Activated naive CD8-positive, alpha-beta T cell treated with anti-CD3 and anti-CD28 coated beads for 36 hours (primary cell): ENCODE results near the gene PTPRM. TPM values are rescaled to one million over a fixed set of nuclear protein-coding genes. Genes with fewer than 3 reads are reported as not detected.

Experiments
- DNase-seq: peaks from one replicate; pipeline ENCODE4 v3.0.0; 2021
- H3K27ac Mint-ChIP-seq: one replicate; pipeline ENCODE4 v1.8.0; 2022; ENCODE audit warnings: mild to moderate bottlenecking, moderate library complexity, mixed read lengths
- H3K27me3 Mint-ChIP-seq: one replicate; pipeline ENCODE4 v1.8.0; 2022; ENCODE audit warnings: mild to moderate bottlenecking, mixed read lengths
- H3K36me3 Mint-ChIP-seq: one replicate; pipeline ENCODE4 v1.8.0; 2021; ENCODE audit warnings: mild to moderate bottlenecking, mixed read lengths
- H3K4me1 Mint-ChIP-seq: one replicate; pipeline ENCODE4 v1.8.0; 2021; ENCODE audit warnings: mixed read lengths
- H3K4me3 Mint-ChIP-seq: one replicate; pipeline ENCODE4 v1.8.0; 2022; ENCODE audit warnings: mild to moderate bottlenecking, moderate library complexity, mixed read lengths
- H3K9me3 Mint-ChIP-seq: one replicate; pipeline ENCODE4 v1.8.0; 2022; ENCODE audit warnings: mixed read lengths
- total RNA-seq, 2 experiments: library from RNA; stranded (reverse); gene quantifications; one replicate each; pipeline ENCODE4 v1.2.3, GENCODE V29; 2021

The PTPRM gene
- total RNA-seq, 2 experiments from 2014 or later, result 0.22 to 0.52 TPM

GRCh38 chr18:8215741-8216140 is 648.6 kb downstream of the PTPRM start:
- DNase-seq, result no peak
- H3K36me3 Mint-ChIP-seq, result no peaks in the 10 kb centered on the region
- H3K27ac Mint-ChIP-seq, result no peak overlapping the region
- no peaks in the 10 kb centered on the region for H3K4me1 Mint-ChIP-seq
- H3K27me3 Mint-ChIP-seq, result peaks cover 3% of the 10 kb centered on the region
- H3K4me3 Mint-ChIP-seq, result no peak overlapping the region
- H3K9me3 Mint-ChIP-seq, result no peaks in the 10 kb centered on the region

GRCh38 chr18:8217051-8217564 is 650.0 kb downstream of the PTPRM start:
- no peak for DNase-seq
- Mint-ChIP-seq H3K4me3 (no peak overlapping the region), H3K36me3 (no peaks in the 10 kb centered on the region), H3K9me3 (no peaks in the 10 kb centered on the region), H3K27ac (no peak overlapping the region), H3K4me1 (no peaks in the 10 kb centered on the region), H3K27me3 (peaks cover 3% of the 10 kb centered on the region)

- H3K4me3 Mint-ChIP-seq, result no peak overlapping the region
- no peak for DNase-seq
- no peak overlapping the region for H3K27ac Mint-ChIP-seq
- peaks cover 3% of the 10 kb centered on the region for H3K27me3 Mint-ChIP-seq
- H3K4me1 Mint-ChIP-seq, result no peaks in the 10 kb centered on the region
- no peaks in the 10 kb centered on the region for H3K36me3 Mint-ChIP-seq
- H3K9me3 Mint-ChIP-seq, result no peaks in the 10 kb centered on the region
These were observed 651.1 kb downstream of the PTPRM start for GRCh38 chr18:8218197-8218596.

- no peak overlapping the region for H3K4me3 Mint-ChIP-seq
- H3K27me3 Mint-ChIP-seq, result peaks cover 3% of the 10 kb centered on the region
These were observed 654.3 kb downstream of the PTPRM start for GRCh38 chr18:8221452-8221851.

GRCh38 chr18:8224576-8224975 is 657.5 kb downstream of the PTPRM start:
- Mint-ChIP-seq H3K4me1 (no peaks in the 10 kb centered on the region), H3K27ac (no peak overlapping the region), H3K27me3 (no peaks in the 10 kb centered on the region), H3K36me3 (no peaks in the 10 kb centered on the region), H3K9me3 (no peaks in the 10 kb centered on the region), H3K4me3 (no peak overlapping the region)
- no peak for DNase-seq

More at GRCh38 chr18:8221452-8221851, 654.3 kb downstream of the PTPRM start:
- Mint-ChIP-seq H3K36me3 (no peaks in the 10 kb centered on the region), H3K27ac (no peak overlapping the region), H3K9me3 (no peaks in the 10 kb centered on the region), H3K4me1 (no peaks in the 10 kb centered on the region)
- DNase-seq, result no peak

GRCh38 chr18:8229040-8229439 is 661.9 kb downstream of the PTPRM start:
- H3K27me3 Mint-ChIP-seq, result no peaks in the 10 kb centered on the region
- no peaks in the 10 kb centered on the region for H3K9me3 Mint-ChIP-seq
- H3K4me1 Mint-ChIP-seq, result no peaks in the 10 kb centered on the region
- no peak overlapping the region for H3K27ac Mint-ChIP-seq
- no peak for DNase-seq
- H3K4me3 Mint-ChIP-seq, result no peak overlapping the region
- H3K36me3 Mint-ChIP-seq, result no peaks in the 10 kb centered on the region

GRCh38 chr18:8229787-8230186 is 662.7 kb downstream of the PTPRM start:
- H3K4me1 Mint-ChIP-seq, result no peaks in the 10 kb centered on the region
- no peak for DNase-seq
- no peak overlapping the region for H3K4me3 Mint-ChIP-seq
- H3K27me3 Mint-ChIP-seq, result no peaks in the 10 kb centered on the region
- no peak overlapping the region for H3K27ac Mint-ChIP-seq
- H3K36me3 Mint-ChIP-seq, result no peaks in the 10 kb centered on the region
- peaks cover 3% of the 10 kb centered on the region for H3K9me3 Mint-ChIP-seq

- Mint-ChIP-seq H3K4me3 (no peak overlapping the region), H3K4me1 (no peaks in the 10 kb centered on the region), H3K27me3 (no peaks in the 10 kb centered on the region), H3K27ac (no peak overlapping the region), H3K36me3 (no peaks in the 10 kb centered on the region), H3K9me3 (peaks cover 3% of the 10 kb centered on the region)
- DNase-seq, result no peak
These were observed 664.2 kb downstream of the PTPRM start for GRCh38 chr18:8231316-8231715.

- no peaks in the 10 kb centered on the region for H3K4me1 Mint-ChIP-seq
- DNase-seq, result no peak
- H3K36me3 Mint-ChIP-seq, result no peaks in the 10 kb centered on the region
- H3K9me3 Mint-ChIP-seq, result peaks cover 3% of the 10 kb centered on the region
- H3K4me3 Mint-ChIP-seq, result no peak overlapping the region
- H3K27ac Mint-ChIP-seq, result no peak overlapping the region
- H3K27me3 Mint-ChIP-seq, result no peaks in the 10 kb centered on the region
These were observed 665.7 kb downstream of the PTPRM start for GRCh38 chr18:8232791-8233190.

GRCh38 chr18:8235894-8236293 is 668.8 kb downstream of the PTPRM start:
- H3K27ac Mint-ChIP-seq, result no peak overlapping the region

GRCh38 chr18:8238507-8238906 is 671.4 kb downstream of the PTPRM start:
- Mint-ChIP-seq H3K36me3 (no peaks in the 10 kb centered on the region), H3K4me1 (no peaks in the 10 kb centered on the region), H3K9me3 (peaks cover 3% of the 10 kb centered on the region), H3K27ac (no peak overlapping the region), H3K4me3 (no peak overlapping the region), H3K27me3 (no peaks in the 10 kb centered on the region)
- DNase-seq, result no peak

More at GRCh38 chr18:8235894-8236293, 668.8 kb downstream of the PTPRM start:
- Mint-ChIP-seq H3K9me3 (peaks cover 3% of the 10 kb centered on the region), H3K27me3 (no peaks in the 10 kb centered on the region), H3K4me3 (no peak overlapping the region), H3K36me3 (no peaks in the 10 kb centered on the region), H3K4me1 (no peaks in the 10 kb centered on the region)
- DNase-seq, result no peak

- H3K4me3 Mint-ChIP-seq, result no peak overlapping the region
- no peak for DNase-seq
- H3K9me3 Mint-ChIP-seq, result no peaks in the 10 kb centered on the region
- no peaks in the 10 kb centered on the region for H3K36me3 Mint-ChIP-seq
- H3K4me1 Mint-ChIP-seq, result no peaks in the 10 kb centered on the region
- no peaks in the 10 kb centered on the region for H3K27me3 Mint-ChIP-seq
- no peak overlapping the region for H3K27ac Mint-ChIP-seq
These were observed 674.6 kb downstream of the PTPRM start for GRCh38 chr18:8241731-8242130.

- Mint-ChIP-seq H3K4me3 (no peak overlapping the region), H3K9me3 (no peaks in the 10 kb centered on the region), H3K4me1 (no peaks in the 10 kb centered on the region), H3K36me3 (no peaks in the 10 kb centered on the region), H3K27ac (no peak overlapping the region), H3K27me3 (peaks cover 2% of the 10 kb centered on the region)
- no peak for DNase-seq
These were observed 675.1 kb downstream of the PTPRM start for GRCh38 chr18:8242151-8242696.

- H3K36me3 Mint-ChIP-seq, result no peaks in the 10 kb centered on the region
- H3K4me1 Mint-ChIP-seq, result no peaks in the 10 kb centered on the region
- H3K9me3 Mint-ChIP-seq, result no peaks in the 10 kb centered on the region
- H3K27ac Mint-ChIP-seq, result no peak overlapping the region
- DNase-seq, result no peak
- no peak overlapping the region for H3K4me3 Mint-ChIP-seq
- peaks cover 5% of the 10 kb centered on the region for H3K27me3 Mint-ChIP-seq
These were observed 680.6 kb downstream of the PTPRM start for GRCh38 chr18:8247700-8248099.

GRCh38 chr18:8248576-8248975 is 681.5 kb downstream of the PTPRM start:
- H3K36me3 Mint-ChIP-seq, result no peaks in the 10 kb centered on the region
- H3K27me3 Mint-ChIP-seq, result peaks cover 5% of the 10 kb centered on the region
- no peak for DNase-seq
- H3K9me3 Mint-ChIP-seq, result no peaks in the 10 kb centered on the region
- no peak overlapping the region for H3K27ac Mint-ChIP-seq
- H3K4me1 Mint-ChIP-seq, result no peaks in the 10 kb centered on the region
- no peak overlapping the region for H3K4me3 Mint-ChIP-seq

GRCh38 chr18:8249811-8250210 is 682.7 kb downstream of the PTPRM start:
- DNase-seq, result no peak
- Mint-ChIP-seq H3K4me1 (no peaks in the 10 kb centered on the region), H3K36me3 (no peaks in the 10 kb centered on the region), H3K27me3 (peaks cover 5% of the 10 kb centered on the region), H3K9me3 (no peaks in the 10 kb centered on the region), H3K27ac (no peak overlapping the region), H3K4me3 (no peak overlapping the region)
